ENCODE results near the gene MRPL18. TPM values are rescaled to one million over a fixed set of nuclear protein-coding genes. Genes with fewer than 3 reads are reported as not detected.
"Not testable (repeated sequence)": the region's sequence is repeated elsewhere in the genome, so short reads cannot be mapped to it uniquely, and the experiment has no call there.

MRPL18 gene
- total RNA-seq = 36.5 TPM

GRCh38 chr6:159790149-159790955 lies at the start of gene MRPL18:
Gene MRPL18, plus strand, starts transcription at chr6:159790467. Its CDS starts 121 bp downstream, at chr6:159790588.
- intact Hi-C loops (cut with DNase I) = no loop called here
- DNase-seq (ENCODE audit: low spot score) (peak; percentile 95), ATAC-seq (peak; percentile 97)

GRCh38 chr6:159742165-159742564 lies 48.1 kb upstream of the MRPL18 start:
- intact Hi-C loops (cut with DNase I) = no loop called here
- ATAC-seq = no peak
- no peak for DNase-seq (ENCODE audit: low spot score)

GRCh38 chr6:159745081-159745480 lies 45.2 kb upstream of the MRPL18 start:
- DNase-seq (ENCODE audit: low spot score) (no peak), ATAC-seq (no peak)
- intact Hi-C loops (cut with DNase I) = no loop called here

GRCh38 chr6:159746759-159747158 lies 43.5 kb upstream of the MRPL18 start:
- ATAC-seq (no peak), DNase-seq (ENCODE audit: low spot score) (no peak)
- intact Hi-C loops (cut with DNase I) = no loop called here

GRCh38 chr6:159748127-159748526 lies 42.1 kb upstream of the MRPL18 start:
- DNase-seq (ENCODE audit: low spot score); ATAC-seq; intact Hi-C loops (cut with DNase I): not testable (repeated sequence)

- ATAC-seq = no peak
- no peak for DNase-seq (ENCODE audit: low spot score)
- intact Hi-C loops (cut with DNase I) = no loop called here
Measured at GRCh38 chr6:159751448-159751847, 38.8 kb upstream of the MRPL18 start.

GRCh38 chr6:159753081-159753872 lies 37.0 kb upstream of the MRPL18 start:
- intact Hi-C loops (cut with DNase I) = no loop called here
- no peak for ATAC-seq
- no peak for DNase-seq (ENCODE audit: low spot score)

- DNase-seq (ENCODE audit: low spot score) = no peak
- intact Hi-C loops (cut with DNase I) = no loop called here
- ATAC-seq = no peak
Measured at GRCh38 chr6:159754401-159754800, 35.9 kb upstream of the MRPL18 start.

GRCh38 chr6:159754959-159755914 lies 35.0 kb upstream of the MRPL18 start:
- ATAC-seq (peak; percentile 43), DNase-seq (ENCODE audit: low spot score) (no peak)
- intact Hi-C loops (cut with DNase I) = no loop called here

GRCh38 chr6:159756508-159756907 lies 33.8 kb upstream of the MRPL18 start:
- DNase-seq (ENCODE audit: low spot score) = no peak
- intact Hi-C loops (cut with DNase I) = no loop called here
- ATAC-seq = no peak

GRCh38 chr6:159758031-159759001 lies 32.0 kb upstream of the MRPL18 start:
- intact Hi-C loops (cut with DNase I) = no loop called here
- ATAC-seq (no peak), DNase-seq (ENCODE audit: low spot score) (no peak)

GRCh38 chr6:159759645-159760044 lies 30.6 kb upstream of the MRPL18 start:
- DNase-seq (ENCODE audit: low spot score) = no peak
- no peak for ATAC-seq
- intact Hi-C loops (cut with DNase I) = no loop called here

GRCh38 chr6:159760602-159761057 lies 29.6 kb upstream of the MRPL18 start:
- intact Hi-C loops (cut with DNase I) = no loop called here
- DNase-seq (ENCODE audit: low spot score) = no peak
- ATAC-seq = no peak

GRCh38 chr6:159761129-159761872 lies 29.0 kb upstream of the MRPL18 start:
- ATAC-seq (no peak), DNase-seq (ENCODE audit: low spot score) (peak; percentile 66)
- intact Hi-C loops (cut with DNase I) = no loop called here

- intact Hi-C loops (cut with DNase I) = no loop called here
- DNase-seq (ENCODE audit: low spot score) = peak; percentile 97
- ATAC-seq = peak; percentile 99
Measured at GRCh38 chr6:159761873-159762680, 28.2 kb upstream of the MRPL18 start, which contains the start of gene ACAT2. Gene ACAT2, plus strand, starts transcription at chr6:159762045. Its CDS starts 43 bp downstream, at chr6:159762088.

GRCh38 chr6:159762681-159763293 lies 27.5 kb upstream of the MRPL18 start:
- DNase-seq (ENCODE audit: low spot score) = no peak
- intact Hi-C loops (cut with DNase I) = no loop called here
- peak; percentile 11 for ATAC-seq

Data from sciatic nerve (tissue), 2 donors.